A673 (cell line): ENCODE data around the gene BCL2A1. TPM values are rescaled to one million over a fixed set of nuclear protein-coding genes. Genes with fewer than 3 reads are reported as not detected.
A peak's percentile ranks its signal among the peaks of the same experiment; 100 is the strongest.

ENCODE experiments used
- BruUV-seq: library from RNA; stranded (reverse); fragments of 400-500 nt; replicated peaks from 2 replicates; lab custom pipeline; 2021; lab: Mats Ljungman, UMichigan
- CTCF ChIA-PET: fragments of 300-600 bp; sonication (Branson Sonifier 250); formaldehyde crosslinking; loops from one replicate; lab custom pipeline; 2022; ENCODE audit warnings: antibody characterized with exemption; lab: Charles Lee
- POLR2A ChIA-PET: fragments of 300-600 bp; sonication (Branson Sonifier 250); formaldehyde crosslinking; loops from one replicate; lab custom pipeline; 2022; ENCODE audit warnings: antibody characterized with exemption; ENCODE audit not compliant: low non-redundant PET; lab: Charles Lee
- DNase-seq: peaks from one replicate; pipeline ENCODE4 v3.0.0-alpha.2; 2015; ENCODE audit warnings: low spot score
- H3K27ac ChIP-seq: fragments of 200-600 bp; sonication (generic); 2 replicates; pipeline ENCODE4 v1.5.1; 2016; ENCODE audit warnings: mixed run types, low read depth, mild to moderate bottlenecking, mixed read lengths, antibody characterized with exemption, low read length; ENCODE audit not compliant: poor library complexity, severe bottlenecking
- H3K27me3 ChIP-seq: fragments of 200-600 bp; sonication (generic); replicated peaks from 2 replicates; pipeline ENCODE4 v1.6.1; 2017; ENCODE audit warnings: mixed run types, low read depth, mild to moderate bottlenecking, mixed read lengths, antibody characterized with exemption, low read length; ENCODE audit not compliant: insufficient read depth, poor library complexity
- H3K36me3 ChIP-seq: fragments of 200-600 bp; sonication (generic); 2 replicates; pipeline ENCODE4 v1.6.1; 2016; ENCODE audit warnings: mixed run types, mild to moderate bottlenecking, mixed read lengths, antibody characterized with exemption, low read length; ENCODE audit not compliant: insufficient read depth, poor library complexity, severe bottlenecking
- H3K4me1 ChIP-seq: fragments of 200-600 bp; sonication (generic); 2 replicates; pipeline ENCODE4 v1.6.1; 2017; ENCODE audit warnings: mixed run types, mild to moderate bottlenecking, mixed read lengths, antibody characterized with exemption, low read length; ENCODE audit not compliant: insufficient read depth, poor library complexity, severe bottlenecking
- H3K4me3 ChIP-seq: fragments of 200-600 bp; sonication (generic); 2 replicates; pipeline ENCODE4 v1.5.1; 2016; ENCODE audit warnings: low read depth, mixed run types, mild to moderate bottlenecking, mixed read lengths, low read length; ENCODE audit not compliant: poor library complexity, severe bottlenecking
- H3K9me3 ChIP-seq: fragments of 200-600 bp; sonication (generic); 2 replicates; pipeline ENCODE4 v1.6.1; 2016; ENCODE audit warnings: mixed run types, low read depth, mild to moderate bottlenecking, mixed read lengths, antibody characterized with exemption, low read length; ENCODE audit not compliant: poor library complexity, severe bottlenecking
- CTCF ChIP-seq: fragments of 300-800, 200-600 bp; sonication (generic); conservative IDR thresholded peaks from 2 replicates; pipeline ENCODE4 v1.5.1; 2017; ENCODE audit warnings: low read depth, mild to moderate bottlenecking, antibody characterized with exemption, low read length, moderate library complexity, mixed read lengths
- EZH2 ChIP-seq: fragments of 200-600 bp; sonication (generic); IDR thresholded peaks from 2 replicates; pipeline ENCODE4 v1.6.1; 2017; ENCODE audit warnings: borderline replicate concordance, low read depth, mild to moderate bottlenecking, mixed read lengths, antibody characterized with exemption, low read length; ENCODE audit not compliant: poor library complexity, severe bottlenecking
- intact Hi-C: fragments of 100-400 bp; cut with micrococcal nuclease; formaldehyde crosslinking; loops from one replicate; pipeline ENCODE4 v1.10.0; 2022; ENCODE audit not compliant: unreplicated experiment
- total RNA-seq: library from RNA; stranded (reverse); gene quantifications from 2 replicates; pipeline ENCODE4 v1.2.3, GENCODE V29; 2021

The BCL2A1 gene
- total RNA-seq, 1 experiment from 2014 or later, result not detected

GRCh38 chr15:79922512-79923078, 48.4 kb downstream of the BCL2A1 start:
- ChIA-PET CTCF (interaction anchor here (0.9 kb wide), 1 partner anchor 26 kb away, joined by 3 read pairs; the partner anchor contains the start of gene MTHFS), POLR2A (no interaction called here)
- H3K4me3 ChIP-seq, result peak overlapping the region; percentile 92
- H3K4me1 ChIP-seq, result no peaks in the 10 kb centered on the region
- TSS peak; percentile 43 for BruUV-seq
- H3K27me3 ChIP-seq, result no peaks in the 10 kb centered on the region
- peaks cover 31% of the 10 kb centered on the region for H3K9me3 ChIP-seq
- H3K36me3 ChIP-seq, result peaks cover 9% of the 10 kb centered on the region
- peak; percentile 6 for DNase-seq
- intact Hi-C loops, result loop anchor here (10.0 kb wide), 1 partner anchor 132 kb away; the partner anchor contains the start of gene ZFAND6
- H3K27ac ChIP-seq, result peak overlapping the region; percentile 78
- TF ChIP-seq CTCF (no peak), EZH2 (no peak)

GRCh38 chr15:79919749-79920511, 51.1 kb downstream of the BCL2A1 start:
- H3K27me3 ChIP-seq, result no peaks in the 10 kb centered on the region
- H3K36me3 ChIP-seq, result peaks cover 9% of the 10 kb centered on the region
- H3K9me3 ChIP-seq, result peaks cover 49% of the 10 kb centered on the region
- CTCF ChIA-PET, result no interaction called here
- intact Hi-C loops, result loop anchor here (10.0 kb wide), 1 partner anchor 135 kb away; the partner anchor contains the start of gene ZFAND6
- no peaks in the 10 kb centered on the region for H3K4me1 ChIP-seq
- H3K4me3 ChIP-seq, result no peak overlapping the region
- POLR2A ChIA-PET, result no interaction called here
- no peak for DNase-seq
- no TSS peak for BruUV-seq
- TF ChIP-seq EZH2 (no peak), CTCF (no peak)
- no peak overlapping the region for H3K27ac ChIP-seq

- intact Hi-C loops, result no loop called here
- Histone ChIP-seq H3K4me1 (no peaks in the 10 kb centered on the region), H3K27me3 (no peaks in the 10 kb centered on the region), H3K4me3 (no peak overlapping the region), H3K36me3 (peaks cover 9% of the 10 kb centered on the region), H3K27ac (no peak overlapping the region), H3K9me3 (peaks cover 56% of the 10 kb centered on the region)
- POLR2A ChIA-PET, result no interaction called here
- no peak for TF ChIP-seq EZH2
- BruUV-seq, result no TSS peak
- DNase-seq, result no peak
- CTCF ChIA-PET, result no interaction called here
Observed at GRCh38 chr15:79919090-79919748, 51.8 kb downstream of the BCL2A1 start.
